GM19455 (cell line): Measurements from ENCODE around the gene ENDOV.

Experiments
- ATAC-seq: cut with Tn5 transposase; IDR thresholded peaks from one replicate; pipeline ENCODE4 v1.9.1; 2021; ENCODE audit not compliant: unreplicated experiment

The ENDOV gene

DNA sequence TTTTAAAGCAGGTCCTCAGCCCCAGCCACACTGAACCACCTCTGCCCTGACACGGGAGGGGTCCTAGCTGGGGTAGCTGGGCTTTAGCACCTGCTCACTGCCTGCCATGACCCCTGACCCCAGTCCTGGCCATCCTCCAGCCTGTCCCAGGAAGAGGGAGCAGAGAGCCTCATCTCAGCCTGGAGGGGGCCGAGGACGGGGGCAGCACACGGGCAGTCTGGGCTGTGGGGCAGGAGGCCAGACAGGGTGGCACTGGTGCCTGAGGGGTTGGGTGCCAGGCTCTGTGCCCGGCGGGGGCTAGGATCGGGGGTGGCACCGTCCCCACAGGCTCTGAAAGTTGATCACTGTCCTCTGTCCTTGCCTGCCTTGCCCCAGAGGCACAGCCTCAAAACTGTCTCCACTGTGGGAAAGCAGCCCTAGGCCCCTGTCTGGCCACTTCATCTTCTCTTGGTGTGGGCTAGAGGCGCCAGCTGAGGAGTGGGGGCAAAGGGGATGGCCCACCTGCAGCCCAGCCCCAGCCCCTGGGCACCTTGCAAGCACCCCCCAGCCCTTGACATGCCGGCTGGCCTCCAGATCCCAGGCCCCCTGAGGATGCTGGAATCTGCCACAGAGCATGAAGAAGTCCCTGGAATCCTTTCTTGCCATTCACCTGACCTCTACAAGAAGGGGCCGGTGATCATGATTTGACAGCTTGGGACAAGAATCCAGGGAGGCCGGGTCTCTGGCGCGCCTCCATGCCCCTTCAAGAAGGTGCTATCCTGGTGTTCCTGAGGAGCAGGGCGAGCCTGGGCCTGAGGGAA is 15.7 kb downstream of the ENDOV start:
- ATAC-seq, result no peak

DNA sequence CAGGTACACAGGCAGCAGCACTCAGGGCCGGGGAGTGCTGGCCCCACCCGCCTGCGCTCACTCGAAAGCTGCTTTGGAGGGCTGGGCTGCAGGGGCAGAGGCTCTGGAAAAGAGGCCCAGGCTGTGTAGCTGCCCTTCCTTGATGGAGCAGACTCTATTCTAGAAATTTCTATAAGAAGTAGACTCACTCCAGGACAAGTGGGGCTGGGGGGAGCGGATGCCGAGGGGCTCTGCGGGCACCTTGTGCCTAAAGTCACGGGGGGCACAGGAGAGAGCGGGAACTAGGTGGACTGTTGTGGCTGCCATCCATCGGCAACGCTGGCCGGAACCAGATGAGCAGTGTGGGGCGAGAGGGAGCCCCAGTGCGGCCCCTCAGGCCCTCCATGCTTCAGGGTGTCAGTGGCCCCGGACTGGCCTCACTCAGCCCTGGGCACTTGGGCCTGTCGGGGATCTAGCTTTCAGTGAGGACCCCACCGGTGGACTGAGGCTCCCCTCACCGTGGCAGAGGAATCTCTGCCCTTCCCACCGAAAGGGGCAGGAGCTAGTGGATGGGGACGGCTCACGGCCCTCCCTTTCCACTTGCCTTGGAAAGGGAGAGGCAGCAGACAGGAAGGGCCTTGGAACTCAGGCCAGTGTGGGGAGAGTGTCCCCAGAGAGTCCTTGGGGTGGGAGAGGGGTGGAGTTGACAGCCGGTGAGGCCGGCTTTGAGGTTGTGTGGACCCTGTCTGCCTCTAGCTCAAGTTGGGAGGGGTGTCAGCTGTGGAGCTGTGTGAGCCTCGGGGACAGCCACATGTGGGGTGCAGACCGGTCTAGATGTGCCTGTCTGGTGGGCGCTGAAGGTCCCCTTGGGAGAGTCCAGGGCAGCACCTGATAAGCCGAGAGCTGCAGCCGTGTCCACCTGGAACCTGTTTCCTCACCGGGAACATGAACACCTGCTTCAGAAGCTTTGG is 16.6 kb downstream of the ENDOV start:
- ATAC-seq, result no peak

DNA sequence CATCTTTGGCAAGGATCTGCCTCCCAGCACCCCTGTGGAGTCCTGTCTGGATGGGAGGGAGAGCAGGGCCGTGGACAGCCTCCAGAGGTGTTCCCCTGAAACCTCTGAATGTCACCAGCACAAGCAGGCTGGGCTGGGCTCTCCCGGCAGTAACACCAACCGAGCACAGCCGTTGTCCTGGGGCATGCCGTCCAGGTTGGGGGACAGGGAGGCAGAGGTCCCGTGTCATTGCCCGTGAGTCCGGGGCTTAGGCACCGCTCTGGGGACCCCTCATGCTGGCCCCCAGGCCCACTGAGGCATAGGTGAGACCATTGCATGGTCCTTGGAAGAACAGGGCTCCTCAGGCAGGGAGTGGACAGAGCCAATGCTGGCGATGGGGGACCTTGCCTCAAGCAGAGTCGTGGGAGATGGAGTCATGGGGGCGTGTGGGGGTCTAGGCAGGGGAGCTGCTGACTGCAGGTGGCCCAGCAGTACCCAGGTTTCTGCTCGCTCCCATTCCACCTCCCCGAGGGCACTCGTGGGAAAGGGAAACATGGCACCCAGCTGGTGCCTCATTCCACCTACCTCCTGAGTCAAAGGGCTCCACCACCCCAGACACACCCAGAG is 17.5 kb downstream of the ENDOV start:
- ATAC-seq, result no peak

DNA sequence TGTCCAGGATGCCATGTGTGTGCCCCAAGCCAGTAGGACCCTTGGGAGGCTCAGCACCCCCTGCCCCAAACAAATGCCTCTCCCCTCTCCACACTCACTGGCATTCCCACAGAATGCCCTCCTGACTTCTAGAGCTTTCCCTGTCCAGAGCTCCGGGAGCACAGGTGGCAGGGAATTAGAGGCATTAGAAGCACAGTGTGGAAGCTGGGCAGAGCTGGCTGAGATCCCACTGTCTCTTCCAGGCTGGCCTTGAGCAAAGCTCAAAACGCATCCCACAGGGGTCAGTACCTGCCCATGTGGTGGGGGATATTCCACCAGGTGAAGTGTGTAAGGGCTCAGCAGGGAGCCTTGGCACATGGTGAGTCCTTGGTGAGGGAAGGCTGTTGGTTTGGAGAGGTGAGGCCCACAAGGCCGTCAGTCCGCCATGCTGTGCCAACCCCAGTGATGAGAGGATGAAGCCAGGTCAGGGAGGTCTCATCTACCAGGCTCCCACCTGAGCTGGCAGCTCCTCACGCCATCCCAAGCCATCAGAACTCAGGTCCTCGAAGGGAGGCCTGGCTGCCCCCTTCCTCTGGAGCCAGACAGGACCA is 18.1 kb downstream of the ENDOV start:
- no peak for ATAC-seq

DNA sequence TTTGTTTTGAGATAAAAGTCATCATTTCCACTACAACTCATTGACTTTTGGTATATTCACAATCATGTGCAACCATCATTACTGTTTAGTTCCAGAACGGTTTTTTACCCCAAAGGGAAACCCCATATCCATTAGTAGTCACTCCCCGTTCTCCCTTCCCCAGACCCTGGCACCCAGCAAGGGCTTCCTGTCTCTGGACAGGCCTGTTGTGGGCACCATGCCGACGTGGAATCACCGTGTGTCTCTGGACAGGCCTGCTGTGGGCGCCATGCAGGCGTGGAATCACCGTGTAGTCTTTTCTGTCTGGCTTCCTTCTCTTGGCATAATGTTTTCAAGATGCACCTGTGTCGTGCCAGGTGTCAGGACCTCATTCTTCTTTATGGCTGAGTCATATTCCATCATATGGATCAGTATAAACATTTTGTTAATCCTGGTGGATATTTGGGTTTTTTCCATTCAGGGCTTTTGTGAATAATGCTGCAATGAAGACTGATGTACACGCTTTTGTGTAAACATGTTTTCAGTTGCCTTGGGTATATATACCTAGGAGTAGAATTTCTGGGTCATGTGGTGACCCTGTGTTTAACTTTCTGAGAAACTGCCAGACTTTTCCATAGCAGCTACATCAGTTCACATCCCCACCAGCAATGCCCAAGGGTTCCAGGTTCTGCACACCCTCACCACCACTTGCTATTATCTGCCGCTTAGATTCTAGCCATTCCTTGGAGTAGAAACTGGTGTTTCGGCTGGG is 19.1 kb downstream of the ENDOV start:
- ATAC-seq, result no peak

DNA sequence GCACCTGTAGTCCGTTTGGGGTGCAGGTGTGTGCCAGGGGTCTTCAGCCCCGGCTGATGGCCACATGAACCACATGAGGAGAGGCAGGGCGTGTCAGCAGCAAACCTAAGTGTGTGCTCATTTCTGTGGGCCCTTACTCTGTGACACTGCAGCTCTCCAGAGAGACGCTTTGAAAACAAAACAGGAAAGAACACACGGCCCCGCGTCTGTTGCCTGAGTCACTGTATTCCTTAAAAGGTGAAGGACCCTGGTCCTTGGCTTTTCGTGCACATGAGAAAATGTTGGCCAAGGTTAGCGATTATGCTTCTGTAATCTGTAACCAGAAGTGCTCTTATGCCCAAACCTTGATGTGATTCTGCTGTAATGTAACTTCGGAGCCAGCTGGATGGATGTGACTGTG is 22.6 kb downstream of the ENDOV start:
- no peak for ATAC-seq

DNA sequence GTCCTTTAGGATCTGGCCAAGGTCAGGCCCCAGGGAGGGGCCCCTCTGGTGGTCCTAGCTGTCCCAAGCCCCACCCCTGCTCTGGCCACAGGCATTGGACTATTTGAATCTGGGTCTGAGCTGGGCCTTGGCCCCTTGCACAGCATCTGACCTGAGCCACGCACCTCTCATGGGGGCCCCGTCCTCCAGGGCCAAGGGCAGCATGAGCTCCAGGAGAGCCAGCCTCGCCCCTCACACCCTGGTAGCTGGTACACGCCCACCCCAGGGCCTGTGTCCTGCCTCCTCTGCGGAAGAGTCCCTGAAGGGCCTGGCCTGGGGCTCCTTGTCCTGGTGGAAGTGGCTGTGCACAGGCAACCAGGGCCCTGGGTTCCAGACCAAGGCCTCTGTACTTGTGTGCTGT is 23.8 kb downstream of the ENDOV start:
- no peak for ATAC-seq

DNA sequence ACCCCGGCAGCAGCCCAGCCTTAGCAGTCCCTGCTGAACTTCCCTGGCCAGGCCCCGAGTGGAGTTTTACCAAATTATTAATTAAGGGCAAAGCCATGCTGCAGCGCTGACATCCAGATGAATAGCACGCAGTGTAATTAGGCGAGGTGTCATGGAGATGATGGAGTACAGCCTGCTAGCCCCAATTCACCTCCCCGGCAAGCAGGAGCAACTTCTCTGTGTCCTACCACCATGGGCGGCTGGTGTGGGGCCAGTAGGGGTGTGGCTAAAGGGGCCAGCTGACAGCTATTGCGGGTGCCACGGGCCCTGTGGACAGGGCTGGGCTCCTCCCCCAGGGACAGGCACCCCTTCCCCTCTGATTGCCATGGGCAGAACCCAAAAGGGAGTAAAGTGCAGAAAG is 24.5 kb downstream of the ENDOV start:
- ATAC-seq, result no peak

DNA sequence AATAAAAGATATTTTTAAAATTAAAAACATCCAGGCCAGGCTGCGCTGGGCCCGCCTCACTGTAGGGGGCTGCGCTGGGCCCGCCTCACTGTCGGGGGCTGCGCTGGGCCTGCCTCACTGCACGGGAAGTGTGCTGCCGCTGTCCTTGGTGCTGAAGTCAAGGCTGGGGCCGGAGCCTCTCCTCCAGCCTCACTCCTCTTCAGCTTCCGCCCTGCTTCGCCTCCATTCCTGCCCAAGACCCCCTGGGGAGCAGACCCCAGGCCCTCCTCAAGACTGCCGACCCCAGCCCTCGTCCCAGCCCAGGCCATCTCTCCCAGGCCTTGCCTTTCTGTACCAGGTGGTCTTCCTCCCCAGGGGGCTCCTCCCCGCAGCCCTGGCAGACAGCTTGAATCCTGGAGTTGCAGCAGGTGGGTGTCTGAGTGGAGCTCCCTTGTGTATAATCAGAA is 26.2 kb downstream of the ENDOV start:
- ATAC-seq, result no peak

DNA sequence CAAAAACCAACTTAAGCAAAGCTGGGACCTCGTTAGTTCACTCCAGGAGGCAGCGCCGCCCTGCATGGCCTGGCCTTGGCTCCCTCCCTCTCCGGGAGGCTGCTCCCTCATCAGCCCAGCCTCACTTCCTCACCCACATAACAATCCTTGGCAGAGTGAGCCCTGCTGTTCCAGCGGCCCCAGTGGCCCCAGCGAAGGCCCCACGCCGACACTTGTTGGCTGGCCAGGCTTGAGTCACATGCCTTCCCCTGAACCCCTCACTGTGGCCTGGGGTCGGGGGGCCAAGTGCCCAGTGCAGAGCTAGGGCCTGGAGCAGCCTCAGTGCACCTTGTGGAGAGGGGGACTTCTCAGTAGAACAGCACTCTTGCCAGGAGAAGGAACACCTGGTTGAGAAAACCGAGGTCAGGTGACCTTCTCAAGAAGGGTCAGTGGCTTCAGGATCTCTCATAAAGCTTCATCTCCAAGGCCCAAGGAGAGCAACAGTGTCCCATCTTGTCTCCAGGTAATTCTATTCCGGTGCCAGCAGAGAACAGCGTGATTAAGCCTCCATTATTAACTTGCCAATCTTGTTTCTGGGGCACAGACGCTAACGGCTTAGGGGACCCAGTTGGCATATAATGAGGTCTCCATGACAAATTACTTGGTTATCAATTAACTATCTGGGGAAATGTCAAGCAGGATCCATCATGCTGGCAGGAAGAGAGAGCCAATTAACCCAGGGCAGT is 26.8 kb downstream of the ENDOV start:
- no peak for ATAC-seq

DNA sequence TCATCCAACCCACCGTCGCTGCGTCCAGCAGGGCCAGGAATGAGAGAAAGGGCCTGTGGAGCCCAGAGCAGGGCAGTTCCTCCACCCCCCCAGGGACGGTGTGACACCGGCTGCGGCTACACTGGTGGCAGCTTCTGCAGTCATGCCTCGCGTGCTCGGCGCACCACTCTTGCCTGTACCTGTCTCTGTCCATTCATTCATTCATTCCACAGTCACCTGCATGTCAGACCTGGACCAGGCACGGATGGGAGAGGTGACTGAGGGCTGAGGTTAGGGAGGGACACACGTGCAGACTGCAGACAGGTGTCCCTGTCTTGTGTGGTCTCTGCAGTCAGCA is 27.3 kb downstream of the ENDOV start:
- ATAC-seq, result no peak

DNA sequence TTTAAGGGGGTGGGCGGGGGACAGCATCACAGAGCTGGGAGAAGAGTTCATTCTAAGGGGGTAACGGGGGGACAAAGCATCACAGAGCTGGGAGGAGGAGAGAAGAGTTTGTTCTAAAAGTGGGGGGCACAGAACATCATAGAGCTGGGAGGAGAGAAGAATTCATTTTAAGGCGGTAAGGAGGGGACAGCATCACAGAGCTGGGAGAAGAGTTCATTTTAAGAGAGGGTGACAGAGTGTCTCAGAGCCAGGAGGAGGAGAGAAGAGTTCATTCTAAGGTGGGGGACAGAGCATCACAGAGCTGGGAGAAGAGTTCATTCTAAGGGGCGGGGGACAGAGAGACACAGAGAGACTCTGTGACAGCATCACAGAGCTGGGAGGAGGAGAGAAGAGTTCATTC is 27.8 kb downstream of the ENDOV start:
- ATAC-seq, result no peak

DNA sequence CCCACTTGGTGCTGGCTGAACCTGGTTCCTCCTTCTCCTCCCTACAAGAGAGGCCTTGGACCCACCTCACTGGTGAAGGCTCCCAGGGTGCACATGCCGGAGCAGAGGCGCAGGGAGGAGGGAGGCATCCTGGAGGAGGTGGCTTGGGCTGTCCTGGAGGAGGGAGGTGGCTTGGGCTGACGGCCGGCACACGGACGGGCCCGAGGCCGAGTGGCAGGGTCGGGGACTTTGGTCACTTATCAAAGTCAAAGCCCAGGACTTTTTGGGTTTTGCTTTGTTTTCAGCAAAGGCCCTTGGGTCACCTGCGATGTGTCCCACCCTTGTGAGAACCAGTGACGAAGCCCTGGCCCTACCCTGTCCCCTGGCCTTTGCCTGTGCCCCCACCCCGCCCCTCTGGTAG is 28.5 kb downstream of the ENDOV start:
- ATAC-seq, result no peak

DNA sequence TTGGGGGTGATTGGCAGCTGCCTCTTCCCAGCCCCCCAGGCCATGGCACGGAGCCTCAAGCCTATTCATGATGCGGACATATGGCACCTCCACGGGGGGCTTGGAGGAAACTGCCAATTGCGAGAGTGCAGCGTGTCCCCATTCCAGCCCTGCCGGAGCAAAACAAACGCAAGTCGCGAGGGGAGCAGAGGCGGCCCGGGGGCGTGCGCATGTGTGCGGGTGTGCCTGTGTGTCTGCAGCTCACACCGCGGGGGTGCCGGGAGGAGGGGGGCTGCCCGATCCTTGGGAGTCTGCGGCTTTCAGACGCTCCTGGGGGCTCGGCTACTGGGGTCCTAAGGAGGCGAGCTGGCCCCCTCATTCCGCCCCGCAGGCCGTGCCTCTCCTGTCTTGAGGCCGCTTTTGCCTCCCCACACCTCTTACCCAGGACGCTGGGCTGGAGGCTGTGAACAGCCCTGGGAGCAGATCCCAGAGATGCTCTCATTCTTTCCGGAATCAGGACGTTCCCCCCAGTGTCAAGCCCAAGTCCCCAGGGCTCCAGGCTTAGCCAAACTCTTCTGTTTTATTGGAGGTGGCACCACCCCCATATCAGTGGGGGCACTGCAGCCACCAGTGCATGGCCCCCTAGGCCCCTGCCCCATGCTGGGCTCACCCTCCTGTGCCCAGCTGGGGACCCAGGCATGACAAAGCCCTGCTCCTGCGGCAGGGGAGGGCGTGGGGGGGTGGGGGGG is 29.1 kb downstream of the ENDOV start:
- ATAC-seq, result no peak

DNA sequence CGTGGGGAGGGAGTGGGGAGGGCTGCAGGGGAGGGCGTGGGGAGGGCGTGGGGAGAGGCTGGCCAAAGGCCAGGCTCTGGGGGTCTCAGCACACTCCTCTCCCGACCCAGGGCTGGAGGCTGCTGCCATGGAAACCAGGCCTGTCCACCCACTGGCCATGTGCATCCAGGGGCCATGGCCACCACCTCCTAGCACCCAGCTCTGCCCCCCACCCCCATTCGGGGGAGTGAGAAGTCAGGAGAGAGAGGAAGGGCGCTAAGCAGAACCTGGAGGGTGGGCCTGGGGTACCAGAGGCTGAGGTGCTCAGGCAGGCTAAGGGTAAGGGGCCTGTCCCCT is 29.6 kb downstream of the ENDOV start:
- no peak for ATAC-seq

DNA sequence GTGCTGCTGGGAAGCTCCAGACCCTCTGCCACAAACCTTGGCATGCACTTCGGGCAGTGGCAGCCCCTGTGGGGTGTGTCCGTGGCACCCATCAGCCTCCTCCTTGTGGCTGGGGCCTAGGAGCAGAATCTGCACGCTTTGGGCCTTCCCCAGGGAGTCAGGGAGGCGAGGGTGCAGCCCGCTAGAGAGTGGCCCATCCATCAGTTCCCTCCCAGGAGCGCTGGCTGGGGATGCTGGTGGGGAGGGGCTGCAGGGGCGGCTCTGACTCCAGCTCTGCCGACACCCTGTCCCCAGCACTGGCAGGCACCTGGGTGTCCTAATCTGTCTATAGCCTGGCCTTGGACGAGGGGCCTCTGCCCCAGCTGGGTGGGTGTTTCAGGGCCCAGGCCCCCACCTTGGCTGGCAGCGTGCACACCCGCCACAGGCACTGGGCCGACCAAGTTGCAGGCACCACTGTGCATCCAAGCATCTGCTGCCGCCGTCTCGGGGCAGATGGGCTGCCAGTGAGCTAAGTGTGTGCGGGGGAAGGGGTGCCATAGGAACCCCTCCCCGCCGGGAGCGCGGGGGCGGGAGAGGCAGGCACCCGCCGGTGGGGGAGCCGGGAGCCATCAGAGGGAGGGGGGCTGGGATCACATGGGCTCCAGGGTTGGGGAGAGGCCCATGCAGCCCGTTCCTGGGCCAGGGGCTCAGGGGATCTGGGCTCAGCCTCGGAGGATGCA is 30.2 kb downstream of the ENDOV start:
- ATAC-seq, result no peak

DNA sequence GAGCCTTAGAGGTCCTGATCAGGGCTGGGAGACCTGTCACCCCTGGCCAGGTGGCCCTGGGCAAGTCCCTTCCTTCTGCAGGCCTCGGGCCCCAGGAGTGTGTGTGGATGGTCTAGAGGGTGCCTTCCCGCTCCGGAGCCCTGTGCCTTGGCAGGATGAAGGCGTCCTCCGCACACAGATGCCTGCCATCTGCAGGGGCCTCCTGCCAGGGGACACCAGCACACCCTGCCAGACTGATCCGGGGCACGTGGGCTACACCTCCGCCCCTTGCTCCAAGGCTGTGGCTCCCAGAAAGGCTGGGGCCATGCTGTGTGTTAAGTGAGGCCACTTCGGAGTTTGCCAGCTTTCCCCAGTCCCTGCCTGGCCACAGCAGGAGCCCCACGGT is 30.8 kb downstream of the ENDOV start:
- ATAC-seq, result no peak

DNA sequence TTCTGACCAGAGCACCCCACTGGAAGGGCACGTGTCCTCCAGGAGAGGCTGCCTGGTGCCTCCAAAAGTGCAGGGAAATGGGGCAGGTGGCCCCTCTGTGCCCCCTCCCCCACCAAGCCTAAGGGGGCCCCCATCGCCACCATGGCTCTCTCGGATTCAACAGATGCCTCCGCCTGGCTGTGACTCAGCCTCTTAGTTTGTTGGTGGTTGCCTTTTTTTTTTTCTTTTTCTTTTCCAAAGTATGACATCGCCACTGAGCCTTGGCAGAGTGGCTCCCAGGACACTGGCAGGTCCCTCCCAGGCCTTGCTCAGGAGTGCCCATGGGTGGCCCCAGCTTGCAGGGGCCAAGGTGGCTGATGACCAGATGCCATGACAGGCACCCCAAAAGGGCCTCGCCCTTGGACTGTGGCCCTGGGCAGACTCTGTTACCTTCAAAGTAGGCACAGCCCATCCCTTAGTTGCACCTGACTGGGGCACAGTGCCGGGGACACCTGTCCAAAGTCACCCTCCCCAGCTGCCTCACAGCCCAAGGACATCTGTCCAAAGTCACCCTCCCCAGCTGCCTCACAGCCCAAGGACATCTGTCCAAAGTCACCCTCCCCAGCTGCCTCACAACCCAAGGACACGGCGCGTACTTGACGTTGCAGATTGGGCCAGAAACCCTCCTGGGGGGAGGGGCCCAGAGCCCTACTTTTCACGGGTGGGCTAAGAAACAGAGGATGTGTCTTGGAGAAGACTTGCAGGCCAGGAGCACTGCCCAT is 31.9 kb downstream of the ENDOV start:
- ATAC-seq, result no peak
